Adipocyte (in vitro differentiated cells): ENCODE measurements around the gene TTC38.

Source experiments
- DNase-seq: peaks from one replicate; pipeline ENCODE4 v3.0.0-alpha.2; 2015; ENCODE audit warnings: low read depth
- H3K27me3 ChIP-seq: replicated peaks from 2 replicates; pipeline ENCODE4 v1.7.0; 2013; ENCODE audit warnings: mild to moderate bottlenecking, low read length, moderate library complexity; ENCODE audit not compliant: control insufficient read depth, insufficient read depth
- H3K36me3 ChIP-seq: 2 replicates; pipeline ENCODE4 v1.7.0; 2013; ENCODE audit warnings: low read length, mild to moderate bottlenecking, moderate library complexity; ENCODE audit not compliant: control insufficient read depth, insufficient read depth, severe bottlenecking
- H3K4me1 ChIP-seq: 2 replicates; pipeline ENCODE4 v1.7.0; 2013; ENCODE audit warnings: mild to moderate bottlenecking, low read length, moderate library complexity; ENCODE audit not compliant: control insufficient read depth, insufficient read depth
- H3K4me3 ChIP-seq: 2 replicates; pipeline ENCODE4 v1.7.0; 2013; ENCODE audit warnings: mild to moderate bottlenecking, low read length, moderate library complexity
- H3K9ac ChIP-seq: 2 replicates; pipeline ENCODE4 v1.7.0; 2013; ENCODE audit warnings: mild to moderate bottlenecking, low read length, moderate library complexity
- H3K9me3 ChIP-seq: 2 replicates; pipeline ENCODE4 v1.7.0; 2013; ENCODE audit warnings: mild to moderate bottlenecking, low read length, moderate library complexity; ENCODE audit not compliant: control insufficient read depth

TTC38 gene

DNA sequence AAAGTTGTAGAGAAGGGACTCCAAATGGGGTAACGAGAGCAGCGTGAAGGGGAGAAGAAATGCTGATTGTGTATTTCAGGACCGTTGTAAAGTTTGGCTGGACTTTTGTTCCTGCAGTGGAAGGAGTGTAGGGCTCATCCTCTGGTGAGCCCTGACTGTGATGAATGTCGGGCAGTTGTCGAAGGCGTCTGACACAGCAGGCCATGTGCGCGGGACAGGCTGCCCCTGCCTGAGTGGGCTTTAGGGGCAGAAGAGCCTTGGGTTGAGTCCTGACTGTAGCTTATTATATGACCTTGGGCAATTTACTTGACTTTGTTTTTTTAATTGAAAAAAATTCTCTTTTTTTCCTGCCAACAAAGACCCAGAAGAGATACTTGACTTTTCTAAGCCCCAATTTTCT is 70.8 kb downstream of the TTC38 start:
- Histone ChIP-seq H3K36me3 (peaks cover 58% of the 10 kb centered on the region), H3K9me3 (no peaks in the 10 kb centered on the region), H3K4me3 (no peak overlapping the region), H3K9ac (no peak overlapping the region), H3K27me3 (no peaks in the 10 kb centered on the region), H3K4me1 (peaks cover 15% of the 10 kb centered on the region)
- DNase-seq: no peak

DNA sequence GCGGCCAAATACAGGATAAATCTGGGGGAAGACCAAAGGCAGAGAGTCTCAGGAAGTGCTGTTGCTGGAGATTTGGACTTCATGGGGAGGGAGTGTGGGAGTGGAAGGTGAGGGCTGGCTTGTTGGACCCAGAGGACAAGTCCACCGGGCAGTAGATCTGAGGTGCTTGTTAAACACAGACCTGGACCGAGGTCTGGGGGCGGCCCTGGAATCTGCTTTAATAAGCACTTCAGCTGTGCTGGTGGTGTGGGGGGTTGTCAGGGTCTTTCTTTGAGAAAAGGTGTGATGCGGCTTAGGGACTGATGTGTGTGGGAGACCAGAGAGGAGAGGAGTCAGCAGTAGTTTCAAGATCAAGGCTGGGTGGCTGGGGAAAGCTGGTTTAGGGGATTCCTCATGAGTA is 72.1 kb downstream of the TTC38 start:
- Histone ChIP-seq H3K4me1 (peaks cover 15% of the 10 kb centered on the region), H3K36me3 (peaks cover 71% of the 10 kb centered on the region), H3K4me3 (no peak overlapping the region), H3K9ac (no peak overlapping the region), H3K9me3 (no peaks in the 10 kb centered on the region), H3K27me3 (no peaks in the 10 kb centered on the region)
- no peak for DNase-seq

DNA sequence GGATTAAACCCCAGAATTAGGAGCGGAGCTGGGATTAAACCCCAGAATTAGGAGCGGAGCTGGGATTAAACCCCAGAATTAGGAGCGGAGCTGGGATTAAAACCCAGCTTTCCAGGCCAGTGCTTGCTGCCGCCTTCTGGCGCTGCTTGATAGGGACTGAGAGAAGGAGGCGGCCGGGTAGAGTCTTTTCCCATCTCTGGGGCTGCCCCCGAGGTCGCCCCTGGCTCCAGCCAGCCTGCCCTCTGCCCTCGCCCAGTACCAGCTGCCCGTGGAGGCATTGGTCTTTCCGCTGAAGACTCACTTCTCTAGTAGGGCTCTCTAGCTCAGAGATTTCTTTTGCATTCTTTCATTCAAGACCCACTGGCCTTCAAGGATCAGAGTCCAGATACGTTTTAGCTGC is 72.9 kb downstream of the TTC38 start:
- H3K36me3 ChIP-seq: peaks cover 78% of the 10 kb centered on the region
- DNase-seq: no peak
- H3K9me3 ChIP-seq: no peaks in the 10 kb centered on the region
- H3K4me1 ChIP-seq: peaks cover 15% of the 10 kb centered on the region
- H3K4me3 ChIP-seq: no peak overlapping the region
- no peak overlapping the region for H3K9ac ChIP-seq
- no peaks in the 10 kb centered on the region for H3K27me3 ChIP-seq
